WTC11 (cell line): ENCODE data around the gene EXOC4. TPM values are rescaled to one million over a fixed set of nuclear protein-coding genes. Genes with fewer than 3 reads are reported as not detected.
A peak's percentile ranks its signal among the peaks of the same experiment; 100 is the strongest.

Experiments
- ATAC-seq: fragments of 200-7000 bp; cut with Tn5 transposase; 2 replicates; pipeline ENCODE4 v1.10.0; 2021; ENCODE audit warnings: mild to moderate bottlenecking, moderate library complexity
- CTCF ChIA-PET: fragments of 300-600 bp; sonication (Branson Sonifier 250); formaldehyde crosslinking; loops from one replicate; lab custom pipeline; 2021; ENCODE audit warnings: antibody characterized with exemption; lab: Charles Lee
- POLR2A ChIA-PET: fragments of 350-600 bp; sonication (Branson Sonifier 250); formaldehyde crosslinking; loops from one replicate; lab custom pipeline; 2021; ENCODE audit warnings: antibody characterized with exemption; lab: Charles Lee
- DNase-seq: peaks from one replicate; pipeline ENCODE4 v3.0.0; 2021; ENCODE audit warnings: low spot score
- H3K27ac Mint-ChIP-seq: 2 replicates; pipeline ENCODE4 v1.8.0; 2021; ENCODE audit warnings: mixed read lengths
- H3K27me3 Mint-ChIP-seq: 2 replicates; pipeline ENCODE4 v1.8.0; 2021; ENCODE audit warnings: low read depth, mild to moderate bottlenecking, moderate library complexity, mixed read lengths
- H3K36me3 Mint-ChIP-seq: 2 replicates; pipeline ENCODE4 v1.8.0; 2021; ENCODE audit warnings: mixed read lengths
- H3K4me1 Mint-ChIP-seq: 2 replicates; pipeline ENCODE4 v1.8.0; 2022; ENCODE audit warnings: mixed read lengths
- H3K4me3 Mint-ChIP-seq: 2 replicates; pipeline ENCODE4 v1.8.0; 2021; ENCODE audit warnings: mild to moderate bottlenecking, moderate library complexity, mixed read lengths
- H3K9me3 Mint-ChIP-seq: 2 replicates; pipeline ENCODE4 v1.8.0; 2021; ENCODE audit warnings: mixed read lengths
- AFF4 ChIP-seq: sonication (generic); formaldehyde crosslinking; IDR thresholded peaks from 2 replicates; pipeline ENCODE4 v1.8.1; 2023; ENCODE audit warnings: mild to moderate bottlenecking, missing genetic modification reagents, borderline replicate concordance
- ATF1 ChIP-seq: sonication (generic); formaldehyde crosslinking; IDR thresholded peaks from 2 replicates; pipeline ENCODE4 v1.8.1; 2023; ENCODE audit warnings: mild to moderate bottlenecking, moderate library complexity, missing genetic modification reagents
- ATF3 ChIP-seq: sonication (generic); formaldehyde crosslinking; conservative IDR thresholded peaks from 2 replicates; pipeline ENCODE4 v1.8.1; 2022; ENCODE audit warnings: mild to moderate bottlenecking, missing genetic modification reagents
- CBFB ChIP-seq: sonication (generic); formaldehyde crosslinking; IDR thresholded peaks from 2 replicates; pipeline ENCODE4 v1.8.1; 2022; ENCODE audit warnings: mild to moderate bottlenecking, low read depth, missing genetic modification reagents
- CREB1 ChIP-seq: sonication (generic); formaldehyde crosslinking; IDR thresholded peaks from 2 replicates; pipeline ENCODE4 v1.8.0; 2023; ENCODE audit warnings: mild to moderate bottlenecking, missing genetic modification reagents
- CREM ChIP-seq: sonication (generic); formaldehyde crosslinking; IDR thresholded peaks from 2 replicates; pipeline ENCODE4 v1.8.1; 2022; ENCODE audit warnings: mild to moderate bottlenecking, missing genetic modification reagents, moderate library complexity
- ESRRA ChIP-seq: sonication (generic); formaldehyde crosslinking; IDR thresholded peaks from 2 replicates; pipeline ENCODE4 v1.8.1; 2022; ENCODE audit warnings: mild to moderate bottlenecking, missing genetic modification reagents, borderline replicate concordance
- FOXP1 ChIP-seq: sonication (generic); formaldehyde crosslinking; IDR thresholded peaks from 2 replicates; pipeline ENCODE4 v1.8.0; 2022; ENCODE audit warnings: missing genetic modification reagents, mild to moderate bottlenecking, moderate library complexity, borderline replicate concordance
- GTF2I ChIP-seq: fragments of 250-450 bp; sonication (Bioruptor Pico); conservative IDR thresholded peaks from 2 replicates; pipeline ENCODE4 v1.4.0; 2021; ENCODE audit warnings: mild to moderate bottlenecking
- HMGXB4 ChIP-seq: sonication (generic); formaldehyde crosslinking; IDR thresholded peaks from 2 replicates; pipeline ENCODE4 v1.8.1; 2023; ENCODE audit warnings: mild to moderate bottlenecking, moderate library complexity, missing genetic modification reagents
- IRF2 ChIP-seq: sonication (generic); formaldehyde crosslinking; IDR thresholded peaks from 2 replicates; pipeline ENCODE4 v1.8.0; 2022; ENCODE audit warnings: low read depth, missing genetic modification reagents, borderline replicate concordance
- JUN ChIP-seq: sonication (generic); formaldehyde crosslinking; IDR thresholded peaks from 2 replicates; pipeline ENCODE4 v1.8.0; 2023; ENCODE audit warnings: mild to moderate bottlenecking, missing genetic modification reagents
- MXD4 ChIP-seq: fragments of 250-450 bp; sonication (Bioruptor Pico); IDR thresholded peaks from 2 replicates; pipeline ENCODE4 v1.8.0; 2021; ENCODE audit warnings: mild to moderate bottlenecking, moderate library complexity, borderline replicate concordance
- MYBL2 ChIP-seq: sonication (generic); formaldehyde crosslinking; IDR thresholded peaks from 2 replicates; pipeline ENCODE4 v1.8.1; 2023; ENCODE audit warnings: mild to moderate bottlenecking, moderate library complexity, missing genetic modification reagents
- NFE2L1 ChIP-seq: sonication (generic); formaldehyde crosslinking; IDR thresholded peaks from 2 replicates; pipeline ENCODE4 v1.8.1; 2023; ENCODE audit warnings: missing genetic modification reagents
- OVOL2 ChIP-seq: fragments of 250-450 bp; sonication (Bioruptor Pico); IDR thresholded peaks from 2 replicates; pipeline ENCODE4 v1.9.0; 2021; ENCODE audit warnings: mild to moderate bottlenecking, borderline replicate concordance
- STAT6 ChIP-seq: sonication (generic); formaldehyde crosslinking; conservative IDR thresholded peaks from 2 replicates; pipeline ENCODE4 v1.8.1; 2023; ENCODE audit warnings: mild to moderate bottlenecking, low read depth, missing genetic modification reagents, moderate library complexity
- ZBTB21 ChIP-seq: sonication (generic); formaldehyde crosslinking; IDR thresholded peaks from 2 replicates; pipeline ENCODE4 v1.8.1; 2023; ENCODE audit warnings: mild to moderate bottlenecking, missing genetic modification reagents, borderline replicate concordance
- ZNF232 ChIP-seq: sonication (generic); formaldehyde crosslinking; IDR thresholded peaks from 2 replicates; pipeline ENCODE4 v1.8.0; 2022; ENCODE audit warnings: mild to moderate bottlenecking, missing genetic modification reagents
- ZNF317 ChIP-seq: sonication (generic); formaldehyde crosslinking; IDR thresholded peaks from 2 replicates; pipeline ENCODE4 v1.8.1; 2023; ENCODE audit warnings: low read depth, mild to moderate bottlenecking, moderate library complexity, missing genetic modification reagents, borderline replicate concordance
- ZNF512 ChIP-seq: sonication (generic); formaldehyde crosslinking; IDR thresholded peaks from 2 replicates; pipeline ENCODE4 v1.8.1; 2022; ENCODE audit warnings: missing genetic modification reagents, borderline replicate concordance
- total RNA-seq: library from RNA; stranded (reverse); gene quantifications from 3 replicates; pipeline ENCODE4 v1.2.3, GENCODE V29; 2021

The EXOC4 gene
- total RNA-seq, 1 experiment from 2014 or later: 62.0 TPM

GRCh38 chr7:133934977-133935330 is 682.1 kb downstream of the EXOC4 start (continued):
- TF ChIP-seq CBFB (CRISPR knock-in tag) (no peak), NFE2L1 (CRISPR knock-in tag) (no peak), ZNF317 (CRISPR knock-in tag) (no peak)

GRCh38 chr7:133936074-133936473 is 683.2 kb downstream of the EXOC4 start:
- ATAC-seq: no peak
- ChIA-PET POLR2A (no interaction called here), CTCF (no interaction called here)
- H3K4me1 Mint-ChIP-seq: peaks cover 65% of the 10 kb centered on the region
- no peak overlapping the region for H3K4me3 Mint-ChIP-seq
- H3K27ac Mint-ChIP-seq: peak overlapping the region; percentile 28
- no peaks in the 10 kb centered on the region for H3K9me3 Mint-ChIP-seq
- no peak for DNase-seq
- peaks cover 10% of the 10 kb centered on the region; the same call in 1 of the 2 replicates for H3K36me3 Mint-ChIP-seq
- no peak for TF ChIP-seq AFF4
- no peak for TF ChIP-seq GTF2I (CRISPR knock-in tag)
- no peak for TF ChIP-seq ZNF232 (CRISPR knock-in tag)
- H3K27me3 Mint-ChIP-seq: no peaks in the 10 kb centered on the region

- no peak for DNase-seq
- ATAC-seq: no peak
- H3K9me3 Mint-ChIP-seq: no peaks in the 10 kb centered on the region
- H3K4me3 Mint-ChIP-seq: no peak overlapping the region
- POLR2A ChIA-PET: no interaction called here
- peaks cover 10% of the 10 kb centered on the region; the same call in 1 of the 2 replicates for H3K36me3 Mint-ChIP-seq
- no peak overlapping the region for H3K27ac Mint-ChIP-seq
- TF ChIP-seq STAT6 (CRISPR knock-in tag): no peak
- TF ChIP-seq CREM (CRISPR knock-in tag): no peak
- TF ChIP-seq JUN (CRISPR knock-in tag): no peak
- TF ChIP-seq MYBL2 (CRISPR knock-in tag): no peak
- TF ChIP-seq OVOL2: no peak
- no peak for TF ChIP-seq ESRRA (CRISPR knock-in tag)
- no peak for TF ChIP-seq ZNF232 (CRISPR knock-in tag)
- no peak for TF ChIP-seq ZBTB21
- CTCF ChIA-PET: no interaction called here
- no peaks in the 10 kb centered on the region for H3K27me3 Mint-ChIP-seq
- peaks cover 53% of the 10 kb centered on the region for H3K4me1 Mint-ChIP-seq
Observed at GRCh38 chr7:133937786-133938185, 684.9 kb downstream of the EXOC4 start.

- Mint-ChIP-seq H3K36me3 (peaks cover 10% of the 10 kb centered on the region; the same call in 1 of the 2 replicates), H3K4me1 (peaks cover 34% of the 10 kb centered on the region), H3K4me3 (no peak overlapping the region), H3K27ac (no peak overlapping the region), H3K27me3 (no peaks in the 10 kb centered on the region), H3K9me3 (no peaks in the 10 kb centered on the region)
- ATAC-seq: no peak
- ChIA-PET POLR2A (no interaction called here), CTCF (no interaction called here)
- DNase-seq: no peak
- TF ChIP-seq HMGXB4 (CRISPR knock-in tag) (no peak), IRF2 (CRISPR knock-in tag) (no peak), MXD4 (CRISPR knock-in tag) (no peak), CREB1 (CRISPR knock-in tag) (no peak), ZNF512 (CRISPR knock-in tag) (no peak), FOXP1 (no peak), NFE2L1 (CRISPR knock-in tag) (no peak), ATF1 (no peak), ATF3 (CRISPR knock-in tag) (no peak)
Observed at GRCh38 chr7:133940368-133940767, 687.5 kb downstream of the EXOC4 start.
